HCT116 (cell line): ENCODE measurements around the gene CCNC.

Source experiments
- CTCF ChIP-seq, 3 experiments: fragments of 200-600 bp in 1 of 3; sonication (generic) in 1 of 3; IDR thresholded peaks in 2 of 3; conservative IDR thresholded peaks in 1 of 3; 2 replicates each; pipeline ENCODE4 v1.5.1; 2012 to 2017; ENCODE audit warnings: low read depth in 2 of 3, low read length in 2 of 3, antibody characterized with exemption in 1 of 3, borderline replicate concordance in 1 of 3, control low read depth in 1 of 3, mild to moderate bottlenecking in 1 of 3, mixed read lengths in 1 of 3, mixed run types in 1 of 3, moderate library complexity in 1 of 3; ENCODE audit not compliant: insufficient read depth in 1 of 3
- EZH2 ChIP-seq: fragments of 200-600 bp; sonication (generic); IDR thresholded peaks from 2 replicates; pipeline ENCODE4 v1.6.1; 2017; ENCODE audit warnings: antibody characterized with exemption, mixed run types
- EZH2phosphoT487 ChIP-seq: fragments of 200-600 bp; IDR thresholded peaks from 2 replicates; pipeline ENCODE4 v1.6.1; 2018; ENCODE audit warnings: antibody characterized with exemption, borderline replicate concordance
- MAX ChIP-seq: IDR thresholded peaks from 2 replicates; pipeline ENCODE4 v1.6.1; 2012
- POLR2A ChIP-seq: IDR thresholded peaks from 2 replicates; pipeline ENCODE4 v1.7.0; 2011; ENCODE audit warnings: borderline replicate concordance; ENCODE audit not compliant: insufficient read depth, insufficient read length; ENCODE audit errors: extremely low read depth
- RAD21 ChIP-seq: IDR thresholded peaks from 2 replicates; pipeline ENCODE4 v1.6.1; 2012; ENCODE audit warnings: low read depth, mild to moderate bottlenecking
- REST ChIP-seq: IDR thresholded peaks from 2 replicates; pipeline ENCODE4 v1.6.1; 2012; ENCODE audit warnings: low read depth
- SIN3A ChIP-seq: IDR thresholded peaks from 2 replicates; pipeline ENCODE4 v1.6.1; 2012; ENCODE audit warnings: low read depth
- SP1 ChIP-seq: IDR thresholded peaks from 2 replicates; pipeline ENCODE4 v1.6.1; 2012; ENCODE audit warnings: low read depth
- TCF7L2 ChIP-seq: IDR thresholded peaks from 2 replicates; pipeline ENCODE4 v1.7.0; 2011; ENCODE audit warnings: borderline replicate concordance, inconsistent platforms; ENCODE audit not compliant: insufficient read depth, insufficient read length; ENCODE audit errors: extremely low read depth
- YY1 ChIP-seq: IDR thresholded peaks from 2 replicates; pipeline ENCODE4 v1.6.1; 2011; ENCODE audit warnings: low read length, low read depth, moderate library complexity, mild to moderate bottlenecking; ENCODE audit not compliant: insufficient replicate concordance; ENCODE audit errors: extremely low read depth
- ZFX ChIP-seq: fragments of 450-650 bp; IDR thresholded peaks from 2 replicates; pipeline ENCODE4 v1.6.1; 2017
- ZNF274 ChIP-seq: fragments of 200-500 bp; sonication (Bioruptor generic); IDR thresholded peaks from 2 replicates; pipeline ENCODE4 v1.6.1; 2014; ENCODE audit warnings: mild to moderate bottlenecking, low read depth, low read length, inconsistent platforms

- TF ChIP-seq CTCF (IDR thresholded peaks at IDR 0.05 in 2 of 3, conservative IDR thresholded peaks at IDR 0.05 in 1 of 3; ENCODE audit: borderline replicate concordance in 1 of 3, insufficient read depth in 1 of 3, low read depth in 2 of 3, low read length in 2 of 3), result no peak
- TF ChIP-seq POLR2A, result no peak
- no peak for TF ChIP-seq ZFX
- no peak for TF ChIP-seq EZH2
- no peak for TF ChIP-seq MAX
- no peak for TF ChIP-seq SP1
- TF ChIP-seq YY1, result no peak
- TF ChIP-seq SIN3A, result no peak
- TF ChIP-seq REST, result no peak
- no peak for TF ChIP-seq RAD21
- no peak for TF ChIP-seq ZNF274
- no peak for TF ChIP-seq EZH2phosphoT487
- TF ChIP-seq TCF7L2, result no peak
Observed at GRCh38 chr6:99602520-99603420, 34.3 kb upstream of the CCNC start.
